GM21825 (cell line): Measurements from ENCODE around the gene HAND1.

Experiments used
- ATAC-seq: cut with Tn5 transposase; IDR thresholded peaks from one replicate; pipeline ENCODE4 v1.9.1; 2021; ENCODE audit warnings: mild to moderate bottlenecking, moderate library complexity; ENCODE audit not compliant: unreplicated experiment

Gene HAND1

DNA sequence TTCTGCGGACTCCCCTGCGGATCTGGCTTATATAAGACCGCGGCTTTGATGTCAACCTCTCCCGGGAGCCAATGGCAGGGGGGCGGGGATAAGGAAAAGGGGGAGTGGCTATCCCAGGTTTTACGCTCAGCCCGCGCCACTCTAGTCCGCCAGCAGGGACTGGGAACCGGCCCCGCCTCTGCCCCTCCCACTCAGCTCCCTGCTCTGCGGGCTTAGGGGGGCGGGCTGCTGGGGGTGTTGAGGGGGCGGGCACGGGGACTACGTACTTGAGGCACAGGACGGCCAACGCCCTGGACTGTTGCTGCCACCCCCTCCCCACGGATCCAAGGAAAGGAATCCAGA lies at the start of gene HAND1:
HAND1 (minus strand) TSS at position 4 of the 342 bp plus-strand sequence. CDS start 219 bp downstream, outside the sequence.
- ATAC-seq = no peak

DNA sequence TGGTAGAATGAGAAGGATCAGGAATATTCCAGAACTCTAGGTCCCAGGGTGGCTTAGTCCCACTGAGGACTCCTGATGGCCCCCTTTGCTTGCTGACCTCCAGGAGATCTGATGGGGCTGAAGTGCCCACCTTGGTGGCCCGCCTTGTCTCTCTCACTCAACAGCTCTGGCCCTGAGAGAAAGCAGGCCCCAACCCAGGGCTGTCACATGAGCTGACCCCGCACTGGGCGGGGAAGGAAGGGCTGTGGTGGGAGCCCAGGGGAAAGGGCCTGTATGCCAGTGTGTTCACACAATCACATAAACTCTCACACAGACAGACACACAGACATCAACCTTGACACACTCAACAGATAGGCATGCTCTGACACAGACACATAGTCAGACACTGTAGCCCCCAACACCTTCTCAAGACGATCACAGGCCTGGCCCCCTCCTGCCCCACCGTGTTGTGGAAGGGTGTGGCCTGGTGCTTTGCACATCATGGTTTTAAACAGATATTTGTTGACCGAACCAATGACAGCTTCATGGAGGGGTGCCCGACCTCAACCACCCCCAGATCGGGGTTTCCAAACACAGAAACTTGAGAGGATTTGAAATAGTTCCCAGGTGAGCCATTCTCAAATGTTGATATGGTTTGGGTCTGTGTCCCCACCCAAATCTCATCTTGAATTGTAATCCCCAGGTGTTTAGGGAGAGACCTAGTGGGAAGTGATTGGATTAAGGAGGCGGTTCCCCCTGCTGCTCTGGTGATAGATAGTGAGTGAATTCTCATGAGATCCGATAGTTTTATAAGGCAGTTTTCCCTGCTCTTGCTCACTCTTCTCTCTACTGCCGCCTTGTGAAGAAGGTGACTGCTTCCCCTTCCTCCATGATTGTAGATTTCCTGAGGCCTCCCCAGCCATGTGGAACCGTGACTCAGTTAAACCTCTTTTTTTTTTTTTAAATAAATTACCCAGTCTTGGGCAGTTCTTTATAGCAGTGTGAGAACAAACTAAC lies 48.5 kb upstream of the HAND1 start:
- ATAC-seq = no peak

DNA sequence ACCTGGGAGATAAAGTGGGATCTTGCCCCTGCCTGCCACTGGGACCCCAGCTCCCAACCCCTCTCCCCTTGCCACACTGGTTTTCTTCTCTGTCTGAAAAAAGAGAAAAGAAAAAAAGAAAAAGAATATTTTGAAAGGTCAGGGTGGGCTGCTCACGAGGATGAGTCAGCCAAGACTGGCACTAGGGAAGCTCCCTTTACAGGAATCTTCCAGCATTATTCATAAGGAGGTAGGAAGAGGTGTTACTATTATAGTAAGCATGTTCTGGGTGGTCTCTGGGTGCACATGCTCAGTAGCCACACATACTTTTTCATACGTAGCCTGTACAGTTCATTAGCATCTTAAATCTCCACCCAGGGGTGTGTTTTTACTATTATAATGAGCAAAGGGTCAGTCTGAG lies 46.8 kb upstream of the HAND1 start:
- ATAC-seq = no peak

DNA sequence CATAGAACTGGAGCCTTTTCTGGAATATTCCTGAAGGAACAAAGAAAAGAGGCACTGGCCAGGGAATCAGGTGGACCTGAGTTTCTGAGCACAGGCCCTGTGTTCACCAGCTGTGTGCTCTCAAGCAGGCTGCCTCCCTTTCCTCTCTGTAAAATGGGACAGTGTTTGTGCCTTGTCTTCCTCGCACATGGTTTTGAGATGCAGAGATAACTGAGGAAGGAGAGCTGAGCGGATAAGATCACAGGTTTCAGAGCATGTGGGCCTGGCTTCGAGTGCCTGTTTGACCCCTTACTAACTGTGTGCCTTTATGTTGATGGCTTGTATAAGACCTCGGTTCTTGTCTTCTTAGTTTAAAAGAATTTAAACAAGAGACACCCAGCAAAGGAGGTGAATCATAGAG lies 46.2 kb upstream of the HAND1 start:
- ATAC-seq = no peak

DNA sequence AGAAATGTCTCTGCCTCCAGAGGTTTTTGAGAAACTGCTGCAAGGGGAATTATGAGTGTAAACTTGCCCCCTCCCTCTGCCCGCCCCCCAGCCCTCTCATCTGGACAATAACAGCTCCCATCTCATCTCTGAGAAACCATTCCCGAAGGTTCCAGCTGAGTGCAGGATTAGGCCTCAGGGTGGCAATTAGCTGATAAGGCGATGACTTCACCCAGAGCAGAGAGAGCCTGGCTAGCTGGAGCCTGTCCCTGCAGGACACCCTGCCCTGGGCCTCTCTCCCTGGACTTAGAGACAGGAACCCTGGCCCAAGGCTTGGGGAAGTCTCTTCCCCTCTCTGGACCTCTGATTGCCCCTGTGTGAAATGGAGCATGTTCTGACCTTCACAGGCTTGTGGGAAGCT lies 45.7 kb upstream of the HAND1 start:
- ATAC-seq = no peak

DNA sequence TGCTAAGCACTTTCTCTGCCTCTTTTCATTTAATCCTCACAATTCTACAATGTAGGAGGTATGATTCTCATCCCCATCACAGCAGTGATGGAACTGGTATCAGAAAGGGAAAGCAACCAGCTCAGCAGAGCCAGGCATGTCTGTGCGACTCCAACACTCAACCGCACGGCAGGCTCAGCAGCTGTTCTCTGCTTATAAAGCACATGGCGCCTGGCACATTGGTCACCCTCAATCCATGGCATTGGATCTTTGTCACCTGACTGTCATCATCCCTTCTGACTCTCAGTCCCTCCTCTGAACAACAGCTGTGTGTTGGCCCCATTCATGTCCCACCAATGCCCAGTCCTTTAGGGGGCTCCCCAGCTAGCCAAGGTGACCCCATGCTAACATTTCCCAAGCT lies 45.1 kb upstream of the HAND1 start:
- ATAC-seq = no peak

DNA sequence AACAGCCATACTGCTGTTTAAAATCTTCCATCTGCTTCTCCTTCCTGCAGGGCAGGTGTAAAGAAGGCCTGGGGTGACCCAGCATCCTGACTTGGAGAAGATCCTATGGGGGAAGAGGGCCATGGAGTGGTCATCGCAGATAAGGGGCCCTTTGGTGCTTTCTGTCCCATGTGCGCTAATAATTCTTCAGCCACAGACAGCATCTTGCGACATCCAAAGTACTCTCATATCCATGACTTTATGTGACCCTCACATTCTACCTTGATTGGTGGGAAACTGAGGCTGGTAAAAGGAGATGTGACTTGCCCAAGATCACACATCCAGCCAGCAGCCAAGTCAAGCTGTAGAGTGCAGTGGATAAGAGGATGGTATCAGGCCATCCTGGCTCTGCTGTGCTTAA lies 44.3 kb upstream of the HAND1 start:
- ATAC-seq = no peak

DNA sequence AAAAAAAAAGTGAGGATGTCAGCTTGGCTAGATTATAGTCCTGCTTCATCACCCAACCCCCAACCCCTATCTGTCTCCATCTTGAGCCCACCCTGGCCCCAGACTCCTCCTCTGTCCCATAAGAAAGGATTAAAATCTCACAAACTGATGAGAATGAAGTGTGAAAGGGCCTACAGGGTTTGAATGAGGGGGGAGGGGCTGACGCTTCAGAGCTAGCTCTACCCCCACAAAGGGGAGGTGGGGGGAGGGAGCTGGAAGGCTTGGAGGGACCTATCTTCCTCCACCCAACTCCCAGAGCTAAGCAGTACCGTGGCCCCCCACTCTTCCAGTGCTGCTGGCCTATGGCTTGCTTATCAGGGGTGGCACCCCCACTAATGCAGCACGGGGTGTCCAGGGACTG lies 43.7 kb upstream of the HAND1 start:
- ATAC-seq = no peak

DNA sequence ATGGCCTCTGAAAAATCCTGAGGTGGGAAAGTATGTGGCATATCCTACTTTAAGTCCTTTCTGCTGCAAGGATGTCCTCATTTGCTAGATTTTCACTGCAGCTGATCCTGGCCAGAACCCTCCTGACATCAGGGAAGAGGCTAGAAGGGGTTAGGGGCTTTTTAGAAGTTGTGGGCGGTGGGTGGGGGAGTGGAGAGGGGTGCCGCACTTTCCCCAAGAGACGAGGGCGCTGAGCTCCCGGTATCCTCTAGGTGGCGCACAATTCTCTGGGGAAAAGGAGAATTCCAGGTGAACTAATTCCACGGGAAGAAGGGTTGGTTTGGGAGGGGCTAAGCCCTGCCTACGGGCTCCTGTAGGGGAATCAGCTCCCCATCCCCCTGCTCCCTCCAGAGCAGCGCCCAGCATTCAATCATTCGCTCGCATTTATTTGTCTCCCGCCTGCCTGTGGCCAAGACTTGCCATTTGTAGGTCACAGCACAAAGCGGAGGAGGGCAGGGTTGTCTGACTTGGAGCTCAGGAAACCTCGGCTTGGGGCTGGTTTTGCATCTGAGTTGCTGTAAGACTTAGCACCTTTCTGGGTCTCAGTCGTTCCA lies 42.9 kb upstream of the HAND1 start:
- no peak for ATAC-seq

DNA sequence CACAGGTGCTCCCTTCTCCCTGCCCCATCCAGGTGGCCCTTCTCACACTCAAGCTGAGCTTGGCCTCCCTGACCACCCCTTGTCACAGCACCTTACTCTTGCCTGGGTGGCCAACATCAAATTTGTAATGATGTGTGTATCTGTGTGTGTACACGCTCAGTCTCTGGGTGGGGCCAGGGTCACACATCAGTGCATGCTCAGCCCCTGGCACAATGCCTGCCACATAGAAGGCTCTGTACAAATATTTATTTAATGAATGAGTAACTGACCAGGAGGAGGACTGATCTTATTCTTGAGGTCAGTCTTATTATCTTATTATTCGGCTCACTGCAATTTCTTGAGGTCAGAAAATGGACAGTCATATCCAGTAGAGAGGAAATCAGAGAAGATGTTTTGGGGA lies 41.3 kb upstream of the HAND1 start:
- no peak for ATAC-seq

DNA sequence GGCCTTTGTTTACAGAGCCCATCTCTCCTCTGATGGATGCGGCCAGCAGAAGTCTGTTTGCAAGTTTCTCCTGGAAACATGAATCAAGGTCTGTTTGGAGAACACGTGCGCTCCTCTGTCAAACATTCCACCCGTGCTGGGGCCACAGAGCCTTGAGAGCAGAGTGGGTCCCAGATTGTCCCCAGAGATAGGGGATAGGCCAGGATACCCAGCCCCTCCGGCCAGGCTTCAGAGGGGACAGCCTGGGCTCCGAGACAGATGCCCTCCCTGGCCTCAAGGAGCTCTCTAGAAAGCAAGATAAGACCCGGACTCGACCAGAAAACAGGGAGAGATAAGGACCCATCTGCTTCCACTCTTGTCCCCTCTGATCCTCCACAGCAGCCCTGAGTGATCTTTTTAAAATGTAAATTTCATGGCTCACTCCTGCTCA lies 40.4 kb upstream of the HAND1 start:
- ATAC-seq = no peak

DNA sequence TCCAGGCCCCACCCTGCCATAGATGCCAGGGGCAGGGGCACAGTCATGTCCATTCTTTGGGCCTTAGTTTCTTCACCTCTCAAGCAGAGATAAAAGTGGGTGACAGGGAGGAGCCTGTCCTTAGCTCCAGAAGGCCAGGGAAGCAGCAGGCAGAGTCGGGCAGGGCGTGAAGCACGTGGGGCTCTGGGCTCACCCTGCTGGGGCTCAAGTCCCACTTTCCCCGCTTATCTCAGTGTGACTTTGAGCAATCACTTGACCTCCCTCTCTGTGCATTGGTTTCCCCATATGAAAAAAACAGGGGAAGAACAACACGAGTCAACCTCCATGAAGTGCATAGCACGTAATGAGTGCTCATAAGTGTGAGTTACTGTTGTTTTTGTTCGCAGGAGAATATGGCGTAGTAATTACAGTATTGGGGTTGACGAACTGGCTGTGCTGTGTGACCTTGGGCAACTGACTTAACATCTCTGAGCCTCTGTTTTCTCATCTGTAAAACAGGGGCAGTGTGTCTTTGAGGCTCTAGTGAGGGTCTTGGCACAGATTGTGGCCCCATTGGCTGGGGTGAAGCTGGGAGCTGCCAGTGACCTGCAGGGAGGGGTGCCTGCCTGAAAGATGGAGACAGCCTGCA lies 39.9 kb upstream of the HAND1 start:
- ATAC-seq = no peak

DNA sequence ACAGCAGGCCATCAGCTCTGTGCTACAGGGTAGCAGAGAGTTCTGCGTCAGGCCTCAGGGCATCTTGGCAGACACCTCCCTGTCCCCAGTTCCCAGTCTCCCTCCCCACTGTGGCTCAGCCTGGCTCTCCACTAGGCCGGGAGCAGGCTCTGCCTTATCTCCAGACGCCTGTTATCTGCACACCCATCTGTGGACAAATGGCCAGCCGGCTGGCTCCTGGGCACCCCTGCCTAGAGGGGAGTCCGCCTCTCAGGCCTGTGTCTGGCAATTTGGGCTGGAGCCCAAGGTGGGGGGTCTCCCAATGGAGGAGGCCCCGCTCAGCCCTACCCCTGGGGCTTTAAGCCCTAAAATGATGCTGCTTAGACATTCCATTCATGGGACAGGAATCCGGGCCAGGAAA lies 39.2 kb upstream of the HAND1 start:
- no peak for ATAC-seq

DNA sequence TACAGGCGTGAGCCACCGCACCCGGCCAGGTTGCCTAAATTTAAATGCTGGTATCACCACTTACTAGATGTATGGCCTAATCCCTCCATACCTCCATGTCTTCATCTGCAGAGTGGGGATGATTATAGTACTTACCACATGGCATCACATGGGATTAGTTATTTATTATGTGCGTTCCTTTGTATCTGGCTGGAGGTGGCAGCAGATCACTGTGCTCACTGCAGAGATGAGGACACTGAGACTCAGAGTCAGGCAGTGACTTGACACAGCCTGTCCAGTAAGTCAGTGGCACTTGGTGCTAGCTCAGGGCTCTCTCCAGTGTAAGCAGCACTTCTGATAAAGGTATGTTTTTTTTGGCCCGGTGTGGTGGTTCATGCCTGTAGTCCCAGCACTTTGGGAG lies 38.4 kb upstream of the HAND1 start:
- ATAC-seq = no peak

DNA sequence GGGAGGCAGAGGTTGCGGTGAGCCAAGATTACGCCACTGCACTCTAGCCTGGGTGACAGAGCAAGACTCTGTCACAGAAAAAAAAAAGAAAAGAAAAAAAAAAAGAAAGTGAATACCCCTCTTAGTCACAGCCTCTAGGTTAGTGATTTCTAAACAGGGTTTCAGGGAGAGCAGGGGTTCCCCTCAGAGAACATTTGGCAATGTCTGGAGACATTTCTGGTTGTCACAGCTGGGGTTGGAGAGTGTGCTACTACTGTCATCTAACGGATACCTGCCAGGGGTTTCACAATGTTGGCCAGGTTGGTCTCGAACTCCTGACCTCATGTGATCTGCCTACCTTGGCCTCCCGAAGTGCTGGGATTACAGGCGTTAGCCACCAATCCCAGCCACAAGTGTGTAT lies 37.5 kb upstream of the HAND1 start:
- peak; percentile 76 for ATAC-seq

DNA sequence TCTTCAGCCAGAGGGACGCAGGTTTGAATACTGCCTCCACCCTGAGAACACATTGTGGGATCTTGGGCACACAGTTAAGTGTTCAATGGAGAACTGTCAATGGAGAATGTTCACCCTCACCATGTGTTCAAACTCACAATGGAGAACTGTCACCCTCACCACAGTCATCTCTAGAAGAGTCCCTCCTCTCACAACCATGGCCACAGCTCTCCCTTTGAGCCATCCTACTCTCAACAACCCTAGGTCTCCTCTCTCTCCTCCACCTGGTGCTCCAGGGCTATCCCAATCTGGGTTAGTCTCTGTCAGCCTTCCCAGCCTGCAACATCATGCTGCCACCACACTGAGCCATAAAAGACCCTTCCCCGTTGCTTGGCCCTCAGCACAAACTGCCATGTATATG lies 36.3 kb upstream of the HAND1 start:
- no peak for ATAC-seq

DNA sequence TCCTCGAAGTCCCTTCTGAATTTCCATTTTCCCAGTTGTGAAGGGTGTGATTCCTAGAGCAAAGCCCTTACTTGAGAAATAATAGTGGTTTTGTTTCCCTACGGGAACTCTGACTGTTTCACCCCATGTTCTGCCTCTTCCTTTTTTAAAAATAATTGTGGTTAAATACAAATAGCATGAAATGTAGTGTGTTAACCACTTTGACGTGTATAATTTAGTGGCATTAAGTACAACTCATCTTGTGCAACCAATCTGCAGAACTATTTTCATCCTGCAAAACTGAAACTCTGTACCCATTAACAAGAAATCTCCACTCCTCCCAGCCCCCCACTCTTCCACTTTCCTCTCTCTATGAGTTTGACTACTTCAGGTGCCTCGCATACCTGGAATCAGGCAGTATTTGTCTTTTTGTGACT lies 35.6 kb upstream of the HAND1 start:
- ATAC-seq = no peak

DNA sequence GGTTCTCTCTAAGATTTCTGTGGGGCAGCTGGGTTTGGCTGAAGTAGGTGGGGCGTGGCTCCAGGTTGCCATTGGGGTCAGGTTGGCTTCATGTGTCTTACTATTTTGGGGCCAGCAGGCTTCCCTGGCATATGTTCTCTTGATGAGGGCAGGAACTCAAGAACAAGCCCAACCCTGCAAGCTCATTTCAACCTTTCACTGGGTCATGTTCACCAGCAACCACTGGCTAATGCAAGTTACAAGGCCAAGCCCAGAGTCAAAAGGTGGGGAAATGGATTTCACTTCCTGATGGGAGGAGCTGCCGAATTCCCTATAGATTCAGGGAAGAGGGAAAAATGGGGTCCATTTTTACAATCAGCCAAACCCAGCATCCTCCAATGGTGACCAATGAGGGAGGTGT lies 34.0 kb upstream of the HAND1 start:
- ATAC-seq = no peak

DNA sequence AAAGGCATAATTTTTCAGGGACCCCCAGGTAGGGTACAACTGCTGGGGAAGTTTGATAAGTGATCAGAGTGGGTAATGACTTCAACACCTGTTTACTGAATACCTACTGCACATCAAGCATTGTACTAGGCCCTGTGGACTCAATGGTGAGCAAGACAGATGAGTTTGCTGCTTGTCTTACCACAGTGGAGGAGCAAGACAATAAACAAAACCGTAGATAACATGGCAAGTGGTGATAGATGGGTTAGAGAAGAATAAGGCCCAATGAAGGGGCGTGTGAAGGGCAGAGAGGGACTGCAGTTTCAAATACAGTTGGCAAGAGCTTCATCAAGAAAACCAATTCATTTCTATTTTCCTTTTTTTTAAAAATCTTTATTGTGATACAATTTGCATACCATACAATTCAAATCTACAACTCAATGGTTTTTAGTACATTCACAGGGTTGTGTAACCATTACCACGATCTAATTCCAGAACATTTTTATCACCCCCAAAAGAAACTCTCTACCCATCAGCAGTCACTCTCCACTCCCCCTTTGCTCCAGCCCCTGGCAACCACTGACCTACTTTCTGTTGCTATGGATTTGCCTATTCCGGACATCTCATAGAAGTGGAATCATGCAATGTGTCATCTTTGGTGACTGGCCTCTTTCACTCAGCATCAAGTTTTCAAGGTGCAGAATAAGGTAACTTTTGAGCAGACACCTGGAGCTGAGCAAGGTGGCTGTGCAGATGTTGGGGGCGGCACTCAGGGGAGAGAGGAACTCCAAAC lies 31.9 kb upstream of the HAND1 start:
- ATAC-seq = no peak

DNA sequence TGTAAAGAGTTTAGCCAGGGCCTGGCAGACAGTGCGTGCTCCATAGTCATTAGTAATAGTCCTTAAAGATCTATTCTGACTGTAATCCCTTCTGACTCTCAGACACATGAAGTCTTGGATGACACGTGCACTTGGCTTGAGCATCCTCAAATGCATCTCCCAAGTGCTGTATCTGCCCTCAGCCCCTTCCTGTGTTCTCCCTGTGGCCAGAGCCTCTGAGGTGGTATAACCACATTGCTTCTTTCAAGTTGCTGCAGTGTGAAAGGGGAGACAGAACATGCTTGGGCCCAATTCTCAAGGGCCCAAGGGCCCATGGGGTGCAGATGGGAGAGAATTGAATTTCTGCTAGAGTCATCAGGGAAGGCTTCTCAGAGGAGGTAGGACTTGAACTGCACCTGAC lies 30.1 kb upstream of the HAND1 start:
- ATAC-seq = no peak

DNA sequence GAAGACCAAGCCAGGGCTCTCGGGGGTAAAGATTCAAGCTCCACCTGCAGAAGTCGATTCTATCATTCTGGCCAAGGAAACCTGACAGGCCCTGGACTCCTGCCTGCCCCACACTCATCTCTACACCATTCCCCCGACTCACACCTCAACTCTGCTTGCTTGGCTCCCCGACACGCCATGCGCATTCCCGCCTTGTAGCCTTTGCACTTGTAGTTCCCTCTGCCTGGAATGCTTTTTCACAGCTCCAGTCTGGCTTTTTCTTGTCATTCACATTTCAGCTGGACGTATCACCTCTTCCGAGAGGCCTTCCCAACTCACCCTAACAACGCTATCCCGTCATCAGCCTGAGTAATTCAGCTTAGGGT lies 28.7 kb upstream of the HAND1 start:
- no peak for ATAC-seq
